LNCaP clone FGC (cell line): ENCODE measurements around the gene BMPR1B.

Experiments used
- DNase-seq: peaks from one replicate; pipeline ENCODE4 v3.0.0-alpha.2; 2011; ENCODE audit warnings: low read depth
- H3K4me3 ChIP-seq: 2 replicates; pipeline ENCODE4 v1.5.1; 2011; ENCODE audit warnings: mild to moderate bottlenecking, low read depth, low read length, control low read depth
- TF ChIP-seq, protein P1 (sequence below): IDR thresholded peaks from 2 replicates; pipeline ENCODE4 v1.5.1; 2012; ENCODE audit warnings: mild to moderate bottlenecking; ENCODE audit not compliant: control insufficient read depth, insufficient read depth; ENCODE audit errors: extremely low read depth

Gene BMPR1B

DNA sequence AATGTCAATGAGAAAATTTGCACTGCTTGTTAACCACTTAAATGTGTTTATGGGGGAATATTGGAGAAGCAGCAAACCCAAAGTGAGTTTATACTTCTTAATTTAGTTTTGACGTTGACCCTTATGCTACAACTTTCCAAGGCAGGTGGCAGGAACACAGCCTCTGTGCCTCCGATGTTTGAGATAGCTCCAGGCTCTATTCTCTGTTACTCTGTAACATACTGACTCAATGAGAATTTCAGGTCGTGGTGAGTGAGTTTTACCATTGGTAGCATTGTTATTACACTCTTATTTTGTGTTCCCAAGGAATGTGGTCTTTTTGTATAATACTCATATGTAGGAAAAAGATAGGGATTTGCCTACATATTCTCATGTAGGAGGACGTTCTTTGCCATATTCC, 210.7 kb downstream of the BMPR1B start:
- no peak overlapping the region for H3K4me3 ChIP-seq
- no peak for DNase-seq
- TF ChIP-seq, protein P1, sequence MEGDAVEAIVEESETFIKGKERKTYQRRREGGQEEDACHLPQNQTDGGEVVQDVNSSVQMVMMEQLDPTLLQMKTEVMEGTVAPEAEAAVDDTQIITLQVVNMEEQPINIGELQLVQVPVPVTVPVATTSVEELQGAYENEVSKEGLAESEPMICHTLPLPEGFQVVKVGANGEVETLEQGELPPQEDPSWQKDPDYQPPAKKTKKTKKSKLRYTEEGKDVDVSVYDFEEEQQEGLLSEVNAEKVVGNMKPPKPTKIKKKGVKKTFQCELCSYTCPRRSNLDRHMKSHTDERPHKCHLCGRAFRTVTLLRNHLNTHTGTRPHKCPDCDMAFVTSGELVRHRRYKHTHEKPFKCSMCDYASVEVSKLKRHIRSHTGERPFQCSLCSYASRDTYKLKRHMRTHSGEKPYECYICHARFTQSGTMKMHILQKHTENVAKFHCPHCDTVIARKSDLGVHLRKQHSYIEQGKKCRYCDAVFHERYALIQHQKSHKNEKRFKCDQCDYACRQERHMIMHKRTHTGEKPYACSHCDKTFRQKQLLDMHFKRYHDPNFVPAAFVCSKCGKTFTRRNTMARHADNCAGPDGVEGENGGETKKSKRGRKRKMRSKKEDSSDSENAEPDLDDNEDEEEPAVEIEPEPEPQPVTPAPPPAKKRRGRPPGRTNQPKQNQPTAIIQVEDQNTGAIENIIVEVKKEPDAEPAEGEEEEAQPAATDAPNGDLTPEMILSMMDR = no peak

DNA sequence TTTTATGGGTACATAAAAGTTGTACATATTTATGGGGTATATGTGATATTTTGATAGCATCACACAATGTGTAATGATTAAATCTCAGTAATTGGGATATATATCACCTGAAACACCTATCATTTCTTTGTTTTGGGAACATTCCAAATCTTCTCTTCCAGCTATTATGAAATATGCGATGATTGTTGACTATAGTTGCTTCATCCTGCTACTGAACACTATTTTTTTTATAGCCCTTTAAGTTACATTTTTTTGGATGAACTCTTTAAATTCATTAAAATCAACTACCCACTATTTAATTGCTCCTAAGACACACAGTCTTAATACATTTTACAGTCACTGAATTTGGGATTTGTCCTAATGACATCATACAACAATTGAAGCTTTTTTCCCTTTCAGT, 212.9 kb downstream of the BMPR1B start:
- TF ChIP-seq, protein P1 = no peak
- H3K4me3 ChIP-seq = no peak overlapping the region
- DNase-seq = peak; percentile 22

DNA sequence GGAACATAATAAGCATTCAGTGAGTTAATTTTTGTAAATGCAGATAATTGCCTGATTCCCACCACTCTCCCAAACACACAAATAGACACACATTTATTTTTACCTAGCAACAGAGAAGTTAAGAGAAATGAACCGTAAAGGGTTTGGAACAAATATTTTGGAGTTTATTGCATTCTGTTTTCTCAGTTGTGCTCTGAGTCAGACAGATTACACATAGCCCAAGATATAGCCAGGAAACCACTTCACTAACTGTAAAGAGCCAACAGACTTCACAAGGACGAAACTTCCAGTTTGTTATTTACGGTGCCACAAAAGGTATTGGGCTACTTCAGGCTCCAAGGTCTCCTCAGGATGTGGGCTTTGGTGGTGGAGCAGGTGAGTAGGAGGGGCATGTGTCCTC, 217.0 kb downstream of the BMPR1B start:
- no peak for DNase-seq
- TF ChIP-seq, protein P1 = no peak

DNA sequence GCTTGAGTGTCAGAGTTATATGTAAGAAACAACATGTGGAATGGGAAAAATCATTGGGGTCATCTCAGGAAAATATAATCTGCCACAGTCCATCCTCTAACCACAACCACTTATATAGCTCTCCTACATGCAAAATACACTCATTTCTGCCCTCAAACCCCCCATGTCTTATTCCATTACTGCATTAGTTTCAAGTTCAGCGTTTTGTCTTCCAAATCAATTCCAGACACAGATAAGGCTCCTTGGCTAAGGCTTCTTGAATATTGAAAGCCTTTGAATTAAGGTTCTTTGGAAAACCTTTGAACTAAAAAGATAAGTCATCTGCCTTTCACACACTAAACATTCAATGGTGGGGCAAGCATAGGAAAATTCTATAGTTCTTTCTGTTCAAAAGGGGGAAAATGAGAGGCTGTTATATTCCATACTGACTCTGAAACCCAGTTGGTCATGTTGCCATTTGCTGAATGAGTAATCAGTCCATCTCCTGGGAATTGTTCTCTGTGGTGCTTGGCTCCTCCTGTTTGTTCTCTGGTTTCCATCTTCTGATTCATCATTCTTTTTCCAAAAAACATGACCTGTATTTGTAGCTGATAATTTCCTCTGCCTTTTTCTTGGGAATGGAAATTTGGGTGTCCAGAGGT, 218.7 kb downstream of the BMPR1B start:
- DNase-seq = no peak

More for the DNA sequence above, 217.0 kb downstream of the BMPR1B start:
- no peak overlapping the region for H3K4me3 ChIP-seq

DNA sequence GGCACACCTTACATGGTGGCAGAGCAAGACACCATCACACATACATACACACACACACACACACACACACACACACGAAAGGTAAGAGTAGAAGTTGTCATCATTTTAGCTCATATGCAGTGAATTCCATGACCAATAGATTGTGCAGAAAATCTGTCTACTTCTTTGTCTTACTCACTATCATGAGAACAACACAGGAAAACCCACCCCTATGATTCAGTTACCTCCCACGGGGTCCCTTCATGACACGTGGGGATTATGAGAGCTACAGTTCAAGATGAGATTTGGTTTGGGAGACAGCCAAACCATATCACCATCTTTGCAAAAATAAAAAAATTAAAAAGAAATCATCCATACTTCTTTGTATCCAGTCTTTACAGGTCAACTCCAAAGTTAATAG, 221.1 kb downstream of the BMPR1B start:
- H3K4me3 ChIP-seq = no peak overlapping the region
- TF ChIP-seq, protein P1 = no peak
- no peak for DNase-seq

More for the DNA sequence above, 218.7 kb downstream of the BMPR1B start:
- H3K4me3 ChIP-seq = no peak overlapping the region
- TF ChIP-seq, protein P1 = no peak

DNA sequence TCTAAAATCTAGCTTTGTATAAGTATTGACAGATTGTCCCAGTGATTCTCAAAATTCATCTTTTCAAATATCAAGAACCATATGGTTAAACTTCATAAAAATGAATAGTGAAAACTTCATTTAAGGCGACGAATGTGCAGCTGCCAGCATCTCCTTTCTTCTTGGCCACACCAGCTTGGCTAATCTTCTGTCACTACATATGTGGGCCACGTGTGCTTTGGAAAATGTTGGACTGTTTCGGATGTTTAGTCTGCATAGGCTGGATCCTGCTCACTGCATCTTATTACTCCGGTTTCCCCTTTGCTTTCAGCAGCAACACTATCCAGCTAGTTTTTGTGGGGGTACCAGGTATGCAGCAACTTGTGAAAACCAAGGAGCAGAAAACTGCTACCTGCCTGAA, 221.9 kb downstream of the BMPR1B start:
- TF ChIP-seq, protein P1 = no peak
- no peak overlapping the region for H3K4me3 ChIP-seq
- no peak for DNase-seq
